GM20431 (cell line): Measurements from ENCODE around the gene VAPA.
"Not testable (repeated sequence)": the region's sequence is repeated elsewhere in the genome, so short reads cannot be mapped to it uniquely, and the experiment has no call there.

Experiments
- in situ Hi-C: fragments of 300-500 bp; cut with MseI, MboI; formaldehyde crosslinking; loops from one replicate; pipeline ENCODE4 v1.15.0; 2020; ENCODE audit warnings: low sequenced_read_pairs; ENCODE audit not compliant: unreplicated experiment

The VAPA gene

DNA sequence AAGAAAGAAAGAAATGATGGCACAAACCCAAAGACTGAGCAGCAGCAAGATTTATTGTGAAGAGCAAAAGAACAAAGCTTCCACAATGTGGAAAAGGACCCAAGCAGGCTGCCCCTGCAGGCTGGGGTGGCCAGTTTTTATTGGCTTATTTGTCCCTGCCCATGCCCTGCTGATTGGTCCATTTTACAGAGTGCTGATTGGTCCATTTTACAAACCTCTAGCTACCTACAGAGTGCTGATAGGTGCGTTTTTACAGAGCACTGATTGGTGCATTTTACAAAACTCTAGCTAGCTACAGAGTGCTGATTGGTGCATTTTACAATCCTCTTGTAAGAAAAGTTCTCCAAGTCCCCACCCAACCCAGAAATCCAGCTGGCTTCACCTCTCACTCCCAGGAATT, 1.5 kb upstream of the VAPA start:
- in situ Hi-C loops = not testable (repeated sequence)

- in situ Hi-C loops = no loop called here
These were observed 678 bp upstream of the VAPA start for GRCh38 chr18:9913151-9913525.

DNA sequence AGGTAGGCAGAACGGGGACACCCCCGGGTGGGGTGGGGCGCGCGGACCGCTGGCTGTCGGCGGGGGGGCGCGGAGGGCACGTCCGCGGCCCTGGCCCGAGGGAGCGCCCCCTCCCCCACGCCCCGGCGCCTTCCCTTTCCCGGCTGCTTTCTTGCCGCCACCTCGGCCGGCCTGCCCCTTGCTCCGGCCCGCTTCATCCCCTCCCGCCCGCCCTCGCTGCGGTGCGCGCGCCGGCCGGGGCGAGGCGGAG, 443 bp downstream of the VAPA start:
- in situ Hi-C loops = no loop called here

DNA sequence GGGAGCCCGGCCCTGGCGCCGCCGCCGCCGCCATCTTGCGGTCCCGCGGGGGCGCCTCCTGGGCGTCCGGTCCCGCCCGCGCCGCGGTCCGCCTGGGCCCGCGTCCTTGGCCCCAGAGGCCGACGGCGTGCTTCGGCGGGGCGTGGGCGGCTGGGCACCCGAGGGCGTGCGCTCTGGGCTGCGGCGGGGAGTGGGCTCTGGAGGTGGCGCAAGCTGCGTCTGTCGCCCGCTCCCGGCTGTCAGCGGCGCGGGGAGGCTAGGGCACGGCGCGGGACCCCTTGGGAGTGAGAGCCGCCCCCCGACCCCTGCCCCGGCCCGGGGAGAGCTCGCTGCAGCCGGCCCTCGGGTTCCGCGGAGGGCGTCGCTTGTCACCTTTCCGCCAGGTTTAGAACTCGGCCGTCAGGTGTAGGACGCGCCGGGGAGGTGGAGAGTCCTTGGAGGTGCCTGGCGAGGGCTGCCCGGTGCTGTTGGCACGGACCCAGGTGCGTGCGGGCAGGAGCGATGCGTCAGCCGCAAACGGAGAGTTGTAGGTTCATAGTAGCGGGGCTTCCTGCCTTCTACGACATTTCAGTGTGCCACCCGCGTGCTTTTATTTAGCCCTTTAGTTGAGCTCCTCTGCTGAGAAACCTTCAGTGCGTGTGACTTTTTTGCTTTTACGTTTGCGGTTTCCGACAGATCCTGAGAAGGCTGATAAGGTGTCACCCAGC, 921 bp downstream of the VAPA start:
- in situ Hi-C loops = no loop called here

- in situ Hi-C loops = no loop called here
These were observed 1.7 kb downstream of the VAPA start for GRCh38 chr18:9915291-9916076.

- in situ Hi-C loops = no loop called here
These were observed 2.3 kb downstream of the VAPA start for GRCh38 chr18:9916077-9916639.

GRCh38 chr18:9916808-9917207, 3.0 kb downstream of the VAPA start:
- in situ Hi-C loops = no loop called here

DNA sequence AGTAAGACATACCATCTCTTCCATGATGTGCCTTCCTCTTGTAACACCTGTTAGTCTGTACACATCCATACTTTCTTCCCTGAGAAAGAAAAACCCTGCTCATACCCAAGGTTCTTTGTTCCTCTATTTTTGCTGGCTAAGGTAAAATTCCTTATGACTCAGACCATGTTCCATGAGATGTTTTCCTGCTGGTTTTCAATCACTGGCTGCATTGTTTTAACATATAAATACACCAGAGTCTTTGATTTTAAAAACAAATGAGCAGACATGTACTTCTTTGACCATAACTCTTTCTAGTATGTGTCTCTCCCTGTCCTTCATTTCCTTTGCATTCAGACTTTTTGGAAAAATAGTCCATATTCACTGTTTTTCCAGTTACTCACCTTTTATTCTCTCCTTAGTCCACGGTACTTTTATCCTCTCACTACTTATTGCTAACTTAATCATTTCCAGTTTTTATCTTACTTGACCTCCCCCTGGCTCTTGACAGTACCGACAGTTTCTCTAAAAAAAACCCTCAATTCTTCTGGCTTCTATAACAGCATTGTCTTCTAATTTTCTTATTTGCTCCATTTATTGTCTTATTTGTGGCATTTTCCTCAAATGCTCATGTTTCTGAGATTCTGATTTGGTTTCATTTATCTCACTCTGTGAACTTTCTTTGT, 4.3 kb downstream of the VAPA start:
- in situ Hi-C loops = no loop called here

DNA sequence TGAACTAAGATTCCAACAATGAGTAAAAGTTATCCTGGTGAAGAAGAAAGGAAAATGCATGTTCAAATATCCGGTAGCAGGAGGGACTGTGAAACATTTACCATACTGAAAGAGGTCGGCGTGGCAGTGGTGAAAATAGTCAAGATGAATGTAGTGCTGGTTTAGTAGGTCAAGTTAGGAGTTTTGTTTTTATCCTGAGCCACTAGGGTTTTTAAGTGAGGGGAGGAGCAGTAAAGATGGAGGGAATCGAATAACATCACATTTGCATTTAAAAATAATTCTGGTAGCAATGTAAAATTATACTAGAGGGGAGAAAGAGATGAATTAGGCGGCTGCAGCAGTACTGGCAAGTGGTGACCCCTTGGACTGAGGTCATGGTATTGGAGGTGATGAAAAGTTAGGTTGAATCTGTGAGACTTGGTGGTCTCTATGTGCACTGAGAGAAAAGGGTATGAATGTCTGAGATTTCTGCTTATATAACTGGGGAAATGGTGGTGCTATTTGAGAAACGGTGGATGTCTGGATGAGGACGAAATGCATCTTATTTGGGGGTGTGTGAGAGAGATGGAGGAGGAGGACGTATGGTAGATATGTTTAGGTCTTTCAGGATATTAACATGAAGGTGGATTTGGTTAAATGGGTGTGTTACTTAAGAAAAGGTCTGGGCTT, 5.9 kb downstream of the VAPA start:
- in situ Hi-C loops = no loop called here

- in situ Hi-C loops = no loop called here
These were observed 8.9 kb downstream of the VAPA start for GRCh38 chr18:9922592-9923311.

GRCh38 chr18:9924371-9924943, 10.6 kb downstream of the VAPA start:
- in situ Hi-C loops = no loop called here

DNA sequence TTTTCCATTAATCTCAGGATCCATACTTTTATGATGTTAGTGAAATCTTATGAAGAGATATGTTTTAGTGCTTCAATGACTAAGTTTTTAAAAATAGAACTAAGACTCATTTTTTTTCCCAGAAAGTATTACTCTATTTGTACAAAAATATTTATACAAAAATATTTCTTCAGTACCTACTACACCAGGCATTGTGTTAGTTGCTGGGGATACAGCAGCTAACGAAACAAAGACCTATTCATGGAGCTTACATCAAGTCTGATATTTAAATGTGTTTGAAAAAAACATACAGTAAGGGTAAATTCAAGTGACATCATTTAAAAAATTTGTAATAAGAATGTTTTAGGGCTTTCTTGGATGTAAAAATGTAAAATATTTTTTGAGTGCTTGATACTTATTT, 11.6 kb downstream of the VAPA start:
- in situ Hi-C loops = no loop called here

- in situ Hi-C loops = no loop called here
These were observed 12.0 kb downstream of the VAPA start for GRCh38 chr18:9925795-9926194.

DNA sequence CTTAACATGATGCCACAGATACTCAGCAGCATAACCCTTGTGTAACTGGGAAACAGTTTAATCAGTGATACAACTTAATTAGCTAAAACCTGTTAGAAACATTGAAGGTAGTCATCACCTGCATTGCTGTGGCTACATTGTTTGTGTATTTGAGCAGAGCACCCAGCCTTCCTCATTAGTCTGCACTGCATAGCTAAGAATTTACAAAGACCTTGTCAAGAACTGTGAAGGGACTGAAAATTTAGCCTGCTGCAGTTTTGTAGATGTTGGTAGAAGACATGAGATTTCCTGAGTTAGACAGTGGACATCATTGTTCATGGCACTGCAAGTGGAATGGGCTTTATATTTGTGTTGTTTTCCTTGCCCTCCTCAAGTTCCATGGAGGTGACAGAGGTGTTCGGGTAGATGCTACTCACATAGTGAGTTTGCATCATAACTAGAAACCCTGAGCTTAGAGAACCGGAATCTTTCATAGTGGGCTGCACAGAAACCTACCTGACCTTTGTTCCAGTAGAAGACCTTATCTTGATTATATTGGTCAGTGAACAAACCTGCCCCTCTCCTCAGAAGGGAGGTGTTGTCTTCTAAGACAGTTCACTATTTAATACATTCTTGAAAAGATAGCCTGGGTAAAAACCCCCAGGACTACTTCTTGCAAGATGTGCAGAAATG, 12.5 kb downstream of the VAPA start:
- in situ Hi-C loops = no loop called here

DNA sequence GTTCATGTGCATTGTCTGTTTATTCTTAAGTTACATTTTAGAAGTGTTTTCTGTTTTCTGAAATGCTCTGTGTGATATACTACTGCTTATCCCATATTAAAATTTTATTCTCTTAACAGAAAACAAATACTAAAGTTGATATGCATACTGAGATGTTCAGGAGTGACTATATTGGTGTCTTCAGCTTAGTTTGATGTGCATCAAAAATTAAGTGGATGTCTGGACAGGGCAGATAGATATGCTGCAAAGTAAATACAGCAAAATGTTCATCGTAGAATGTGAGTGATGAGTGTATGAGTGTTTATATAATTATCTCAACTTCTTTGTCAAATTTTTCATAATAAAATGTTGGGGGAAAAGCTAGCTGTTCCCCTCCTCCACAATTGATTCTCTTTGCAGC, 13.2 kb downstream of the VAPA start:
- in situ Hi-C loops = no loop called here

DNA sequence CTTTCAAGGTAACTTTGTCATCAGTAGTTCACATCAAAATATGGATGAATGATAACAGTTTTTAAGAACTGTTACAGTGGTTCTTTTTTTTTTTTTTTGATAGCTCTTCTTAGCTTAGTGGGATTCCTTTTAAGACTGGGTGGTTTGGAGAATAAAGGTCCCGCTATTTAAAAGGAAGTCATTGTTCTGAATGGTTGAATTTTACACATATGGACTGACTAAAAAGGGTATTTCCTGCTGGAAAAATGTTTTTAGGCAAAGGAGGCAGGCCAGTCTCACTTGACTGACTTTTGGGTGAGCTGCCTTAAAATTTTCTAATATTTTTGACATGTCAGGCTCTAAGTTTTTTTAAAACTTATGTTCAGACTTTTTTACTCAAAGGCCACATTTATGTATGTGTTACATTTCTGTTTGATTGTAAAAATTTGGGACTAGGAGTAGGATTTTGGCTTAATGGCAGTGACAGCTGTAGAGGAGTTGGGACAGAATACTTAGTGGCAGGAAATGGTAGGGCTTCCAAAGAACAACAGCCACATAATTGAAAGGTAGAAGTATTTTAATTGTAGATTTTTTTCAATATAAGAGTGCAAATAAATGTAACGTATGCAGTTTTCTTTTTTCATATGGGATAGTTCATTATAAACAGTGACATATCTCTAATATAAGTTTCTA, 13.7 kb downstream of the VAPA start:
- in situ Hi-C loops = no loop called here

DNA sequence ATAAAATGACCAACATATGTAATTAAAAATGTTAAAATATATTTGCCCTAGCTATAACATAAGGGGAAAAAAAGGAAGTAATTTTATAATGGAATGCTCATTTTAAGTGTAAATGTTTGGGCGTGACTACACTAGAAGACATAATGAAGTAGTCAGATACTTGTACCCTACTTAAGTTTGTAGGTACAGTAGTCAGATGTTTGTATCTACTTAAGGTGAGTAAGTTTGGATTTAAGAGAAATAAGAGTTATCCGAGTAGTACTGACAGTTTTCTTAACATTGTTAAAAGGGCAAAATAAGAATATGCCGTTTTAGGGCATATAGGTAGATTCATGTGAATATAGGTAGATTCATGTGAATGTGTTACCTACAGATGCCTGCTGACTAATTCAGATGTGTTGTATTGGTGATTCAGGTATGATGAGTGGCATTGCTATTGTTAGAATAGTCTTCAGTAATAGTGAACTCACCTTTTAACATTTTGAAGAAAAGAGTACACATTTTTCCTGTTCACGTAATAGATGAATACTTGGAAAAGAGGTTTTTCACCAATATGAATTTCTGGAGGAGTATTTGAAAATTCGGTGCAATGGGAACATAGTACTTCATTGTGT, 14.9 kb downstream of the VAPA start:
- in situ Hi-C loops = no loop called here

DNA sequence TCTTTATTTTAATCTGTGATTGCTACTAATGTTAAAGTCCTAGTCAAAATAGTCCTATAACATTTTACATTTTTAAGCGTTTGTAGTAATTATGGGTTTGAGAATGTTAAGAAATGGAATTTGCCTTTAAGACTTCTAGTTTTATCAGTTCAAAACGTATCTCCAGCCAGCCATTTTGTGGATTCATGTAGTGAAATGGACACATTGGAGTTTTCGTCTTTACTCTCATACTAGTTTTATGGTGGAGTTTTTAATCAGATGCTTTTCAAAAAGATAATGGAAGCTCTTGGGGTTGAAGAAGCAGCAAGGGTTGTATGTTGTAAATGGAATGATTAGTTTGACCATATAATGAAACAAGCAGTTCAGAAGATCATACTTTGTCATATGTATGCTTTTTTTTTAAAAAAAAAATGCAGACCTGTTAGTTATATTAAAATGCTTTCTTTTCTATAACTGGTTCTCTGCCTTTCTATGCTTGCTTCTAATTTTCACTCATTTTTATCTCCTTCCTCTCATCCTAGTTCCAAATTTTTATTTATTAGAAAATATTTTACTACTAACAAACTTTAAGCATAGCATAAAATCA, 16.6 kb downstream of the VAPA start:
- in situ Hi-C loops = no loop called here
